Lower leg skin (tissue), 3 donors: Measurements from ENCODE around the gene ARL14.

Experiments used
- POLR2A ChIP-seq, 2 donors: fragments of 450-650 bp; IDR thresholded peaks; one replicate each; pipeline ENCODE4 v1.6.1; 2016 to 2017; ENCODE audit warnings: antibody characterized with exemption in 2 of 2, mild to moderate bottlenecking in 1 of 2, moderate library complexity in 1 of 2
- TF ChIP-seq, protein P1 (sequence below), 3 donors: fragments of 450-650 bp; IDR thresholded peaks; one replicate each; pipeline ENCODE4 v1.5.1; 2016; ENCODE audit warnings: antibody characterized with exemption in 3 of 3, mild to moderate bottlenecking in 3 of 3, moderate library complexity in 2 of 3

- TF ChIP-seq POLR2A (IDR thresholded peaks at IDR 0.05) = no peak
- TF ChIP-seq, protein P1, sequence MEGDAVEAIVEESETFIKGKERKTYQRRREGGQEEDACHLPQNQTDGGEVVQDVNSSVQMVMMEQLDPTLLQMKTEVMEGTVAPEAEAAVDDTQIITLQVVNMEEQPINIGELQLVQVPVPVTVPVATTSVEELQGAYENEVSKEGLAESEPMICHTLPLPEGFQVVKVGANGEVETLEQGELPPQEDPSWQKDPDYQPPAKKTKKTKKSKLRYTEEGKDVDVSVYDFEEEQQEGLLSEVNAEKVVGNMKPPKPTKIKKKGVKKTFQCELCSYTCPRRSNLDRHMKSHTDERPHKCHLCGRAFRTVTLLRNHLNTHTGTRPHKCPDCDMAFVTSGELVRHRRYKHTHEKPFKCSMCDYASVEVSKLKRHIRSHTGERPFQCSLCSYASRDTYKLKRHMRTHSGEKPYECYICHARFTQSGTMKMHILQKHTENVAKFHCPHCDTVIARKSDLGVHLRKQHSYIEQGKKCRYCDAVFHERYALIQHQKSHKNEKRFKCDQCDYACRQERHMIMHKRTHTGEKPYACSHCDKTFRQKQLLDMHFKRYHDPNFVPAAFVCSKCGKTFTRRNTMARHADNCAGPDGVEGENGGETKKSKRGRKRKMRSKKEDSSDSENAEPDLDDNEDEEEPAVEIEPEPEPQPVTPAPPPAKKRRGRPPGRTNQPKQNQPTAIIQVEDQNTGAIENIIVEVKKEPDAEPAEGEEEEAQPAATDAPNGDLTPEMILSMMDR (IDR thresholded peaks at IDR 0.05) = no peak
Observed at GRCh38 chr3:160643994-160644393, 33.0 kb upstream of the ARL14 start.
